Right lobe of liver (tissue), 4 donors: ENCODE measurements around the gene RASA4B.
"Not testable (repeated sequence)": the region's sequence is repeated elsewhere in the genome, so short reads cannot be mapped to it uniquely, and the experiment has no call there.

Experiments
- POLR2A ChIP-seq: fragments of 450-650 bp; IDR thresholded peaks from one replicate; pipeline ENCODE4 v1.6.1; 2017; ENCODE audit warnings: antibody characterized with exemption, mild to moderate bottlenecking
- TF ChIP-seq, protein P1 (sequence below), 4 donors: fragments of 200-600 bp in 3 of 4; fragments of 450-650 bp in 1 of 4; IDR thresholded peaks; one replicate each; pipeline versions ENCODE4 v1.5.1 to v1.8.0; 2016 to 2022; ENCODE audit warnings: antibody characterized with exemption in 4 of 4, mild to moderate bottlenecking in 2 of 4
- donor health status: DM: no; HTN: no; CAD: no.
- donor health status: DM: no; HTN: no; CAD: no.
- donor health status: DM: no; HTN: yes; CAD: no.

DNA sequence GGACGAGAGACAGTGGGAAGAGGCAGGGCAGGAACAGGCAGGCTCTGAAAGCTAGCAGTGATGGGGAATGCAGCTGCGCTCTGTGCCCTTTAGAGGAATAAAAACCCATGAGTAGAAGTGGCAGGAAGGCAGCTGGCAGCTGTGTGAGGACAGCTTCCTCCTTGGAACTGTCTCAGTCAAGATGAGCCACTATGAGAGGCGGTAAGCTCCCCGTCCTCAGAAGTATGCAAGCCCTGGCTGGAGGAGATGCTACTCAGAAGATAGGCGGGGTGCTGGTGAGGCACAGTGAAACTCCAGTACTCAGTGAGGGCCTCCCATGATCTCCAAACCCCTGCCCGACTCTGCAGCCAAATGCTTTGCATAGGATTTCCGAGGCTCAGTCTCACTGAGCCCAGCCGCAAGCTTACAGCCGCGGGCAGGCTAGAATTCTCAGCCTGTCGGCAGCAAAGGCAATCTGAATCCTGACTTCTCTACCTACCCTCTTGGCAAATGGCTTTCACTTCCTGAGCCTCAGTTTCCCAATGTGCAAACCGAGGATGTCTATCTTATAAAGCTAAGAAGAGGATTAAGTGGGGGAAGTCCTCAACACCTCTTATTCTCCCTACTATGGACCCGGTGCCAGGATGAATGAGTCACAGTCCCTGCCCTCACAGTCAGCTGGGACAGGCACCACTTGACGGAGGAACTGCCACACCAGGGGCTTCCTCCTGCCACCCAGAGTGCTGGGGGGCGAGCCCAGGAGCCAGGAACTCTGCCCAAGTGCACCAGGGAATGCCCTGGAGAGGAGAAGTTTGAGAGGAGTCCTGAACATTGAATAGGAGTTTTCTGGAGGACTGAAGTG lies 2.5 kb downstream of the RASA4B start:
- TF ChIP-seq, protein P1, sequence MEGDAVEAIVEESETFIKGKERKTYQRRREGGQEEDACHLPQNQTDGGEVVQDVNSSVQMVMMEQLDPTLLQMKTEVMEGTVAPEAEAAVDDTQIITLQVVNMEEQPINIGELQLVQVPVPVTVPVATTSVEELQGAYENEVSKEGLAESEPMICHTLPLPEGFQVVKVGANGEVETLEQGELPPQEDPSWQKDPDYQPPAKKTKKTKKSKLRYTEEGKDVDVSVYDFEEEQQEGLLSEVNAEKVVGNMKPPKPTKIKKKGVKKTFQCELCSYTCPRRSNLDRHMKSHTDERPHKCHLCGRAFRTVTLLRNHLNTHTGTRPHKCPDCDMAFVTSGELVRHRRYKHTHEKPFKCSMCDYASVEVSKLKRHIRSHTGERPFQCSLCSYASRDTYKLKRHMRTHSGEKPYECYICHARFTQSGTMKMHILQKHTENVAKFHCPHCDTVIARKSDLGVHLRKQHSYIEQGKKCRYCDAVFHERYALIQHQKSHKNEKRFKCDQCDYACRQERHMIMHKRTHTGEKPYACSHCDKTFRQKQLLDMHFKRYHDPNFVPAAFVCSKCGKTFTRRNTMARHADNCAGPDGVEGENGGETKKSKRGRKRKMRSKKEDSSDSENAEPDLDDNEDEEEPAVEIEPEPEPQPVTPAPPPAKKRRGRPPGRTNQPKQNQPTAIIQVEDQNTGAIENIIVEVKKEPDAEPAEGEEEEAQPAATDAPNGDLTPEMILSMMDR (IDR thresholded peaks at IDR 0.05), result not testable (repeated sequence)
- not testable (repeated sequence) for TF ChIP-seq POLR2A
